Prostate gland (tissue), 2 donors: ENCODE measurements around the gene FLT1. TPM values are rescaled to one million over a fixed set of nuclear protein-coding genes. Genes with fewer than 3 reads are reported as not detected.

Source experiments
- DNase-seq: peaks from one replicate; pipeline ENCODE4 v3.0.0-alpha.2; 2019; ENCODE audit warnings: low spot score
- H3K27ac ChIP-seq, 2 donors: fragments of 200-600 bp; sonication (generic); 2 replicates each; pipeline ENCODE4 v1.5.1; 2017 to 2019
- H3K27me3 ChIP-seq: fragments of 200-600 bp; sonication (generic); replicated peaks from 2 replicates; pipeline ENCODE4 v1.5.1; 2019; ENCODE audit not compliant: insufficient read depth
- H3K36me3 ChIP-seq, 2 donors: fragments of 200-600 bp; sonication (generic); 1 replicate in 1 of 2; 2 replicates in 1 of 2; pipeline versions ENCODE4 v1.5.1 to v1.8.1; 2017 to 2019
- H3K4me1 ChIP-seq: fragments of 200-600 bp; sonication (generic); replicated peaks from 2 replicates; pipeline ENCODE4 v1.5.1; 2019
- H3K4me3 ChIP-seq, 2 donors: fragments of 200-600 bp; sonication (generic); 2 replicates each; pipeline ENCODE4 v1.5.1; 2017 to 2019
- H3K9me3 ChIP-seq: fragments of 200-600 bp; sonication (generic); 2 replicates; pipeline ENCODE4 v1.5.1; 2017
- CTCF ChIP-seq, 4 experiments: fragments of 200-600 bp in 2 of 4; fragments of 450-650 bp in 2 of 4; sonication (generic) in 2 of 4; IDR thresholded peaks; 1 replicate in 3 of 4; 2 replicates in 1 of 4; pipeline ENCODE4 v1.5.1; 2016 to 2019; ENCODE audit warnings: antibody characterized with exemption in 4 of 4, mild to moderate bottlenecking in 2 of 4, moderate library complexity in 2 of 4
- POLR2A ChIP-seq: fragments of 450-650 bp; IDR thresholded peaks from one replicate; pipeline ENCODE4 v1.6.1; 2016; ENCODE audit warnings: antibody characterized with exemption, mild to moderate bottlenecking
- POLR2AphosphoS5 ChIP-seq: sonication (generic); formaldehyde crosslinking; IDR thresholded peaks from one replicate; pipeline ENCODE4 v1.6.1; 2017; ENCODE audit warnings: antibody characterized with exemption
- WGBS: methylation state at CpG from one replicate; pipeline ENCODE4 v1.1.5; 2018; 5-methylcytosine and 5-hydroxymethylcytosine counted together
- intact Hi-C: fragments of 100-400 bp; cut with DNase I; formaldehyde crosslinking; loops from one replicate; pipeline ENCODE4 v1.14.2; 2022
- total RNA-seq, 2 donors: library from RNA; depleted of rRNA; stranded (reverse); fragments of >200 nt; gene quantifications; one replicate each; pipeline ENCODE4 v1.1.0, GENCODE V29; 2016

FLT1 gene
- total RNA-seq, 2 donors from 2014 or later, result 9.1 to 27.0 TPM

DNA sequence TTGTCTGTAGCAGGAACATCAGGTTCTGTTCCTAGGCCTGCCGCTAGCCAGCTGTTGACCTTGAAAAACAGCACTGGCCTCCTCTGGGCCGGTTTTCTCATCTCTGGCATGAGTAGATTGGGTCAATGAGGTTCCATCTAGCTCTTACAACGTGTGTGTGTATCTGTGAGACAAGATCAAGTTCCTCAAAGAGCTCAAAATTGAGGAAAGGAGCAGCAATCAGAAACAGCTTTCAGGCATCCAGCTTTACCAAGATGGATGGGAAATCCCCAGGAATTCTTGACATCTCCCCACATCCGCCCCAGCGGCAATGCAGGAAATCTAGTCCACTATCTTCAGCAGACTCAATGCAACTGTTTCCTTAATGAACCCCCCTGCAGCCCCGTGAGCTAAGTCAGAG, 4.9 kb downstream of the FLT1 start:
- 53% methylated on average over 6 of the region's 6 CpGs for WGBS
- H3K27ac ChIP-seq, result no peak overlapping the region
- no peak overlapping the region for H3K4me3 ChIP-seq
- TF ChIP-seq CTCF (IDR thresholded peaks at IDR 0.05) (no peak), POLR2AphosphoS5 (no peak), POLR2A (no peak)
- peaks cover 15% of the 10 kb centered on the region for H3K27me3 ChIP-seq
- DNase-seq, result no peak
- H3K9me3 ChIP-seq, result no peaks in the 10 kb centered on the region
- no peaks in the 10 kb centered on the region for H3K36me3 ChIP-seq
- intact Hi-C loops, result no loop called here
- no peaks in the 10 kb centered on the region for H3K4me1 ChIP-seq

- Histone ChIP-seq H3K9me3 (no peaks in the 10 kb centered on the region), H3K4me3 (no peak overlapping the region), H3K27me3 (peaks cover 9% of the 10 kb centered on the region), H3K4me1 (no peaks in the 10 kb centered on the region), H3K36me3 (no peaks in the 10 kb centered on the region), H3K27ac (no peak overlapping the region)
- DNase-seq, result no peak
- no peak for TF ChIP-seq CTCF (IDR thresholded peaks at IDR 0.05)
- TF ChIP-seq POLR2AphosphoS5, result no peak
- no peak for TF ChIP-seq POLR2A
- 31% methylated on average over 5 of the region's 5 CpGs for WGBS
- intact Hi-C loops, result no loop called here
Observed at GRCh38 chr13:28489524-28489931, 5.4 kb downstream of the FLT1 start.

DNA sequence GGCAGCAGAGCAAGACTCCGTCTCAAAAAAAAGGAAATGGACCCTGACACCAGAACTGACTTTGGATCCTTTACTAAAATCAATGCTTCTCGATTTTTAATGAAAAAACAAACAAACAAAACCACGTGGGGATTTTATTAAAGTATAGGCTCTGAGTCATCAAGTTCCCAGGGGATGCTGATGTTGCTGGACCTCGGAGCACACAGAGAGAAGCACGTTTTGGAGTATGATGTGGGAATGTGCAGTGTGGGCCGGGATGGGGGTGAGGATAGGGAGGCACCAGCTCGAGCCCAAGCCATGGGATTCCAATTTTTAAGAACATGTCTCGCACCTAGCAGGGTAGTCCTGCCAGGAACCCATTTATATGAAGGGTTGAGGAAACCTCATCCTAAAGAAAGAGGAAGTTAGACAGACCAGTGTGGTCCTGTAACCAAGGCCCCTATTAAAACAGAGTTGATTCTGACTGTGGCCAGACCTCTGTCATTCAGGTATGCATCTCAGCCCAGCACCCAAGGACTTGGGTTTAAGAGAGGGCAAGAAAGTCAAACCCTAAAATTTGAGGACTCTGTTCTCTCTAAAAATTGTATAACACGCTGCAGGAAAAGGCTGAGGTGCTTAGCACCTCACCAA, 6.4 kb downstream of the FLT1 start:
- no peak overlapping the region for H3K27ac ChIP-seq
- no peak for DNase-seq
- no peaks in the 10 kb centered on the region for H3K9me3 ChIP-seq
- intact Hi-C loops, result no loop called here
- no peaks in the 10 kb centered on the region for H3K27me3 ChIP-seq
- no peak for TF ChIP-seq POLR2A
- TF ChIP-seq CTCF (IDR thresholded peaks at IDR 0.05), result no peak
- TF ChIP-seq POLR2AphosphoS5, result no peak
- H3K4me1 ChIP-seq, result no peaks in the 10 kb centered on the region
- WGBS, result 75% methylated on average over 9 of the region's 9 CpGs
- no peak overlapping the region for H3K4me3 ChIP-seq
- no peaks in the 10 kb centered on the region for H3K36me3 ChIP-seq

DNA sequence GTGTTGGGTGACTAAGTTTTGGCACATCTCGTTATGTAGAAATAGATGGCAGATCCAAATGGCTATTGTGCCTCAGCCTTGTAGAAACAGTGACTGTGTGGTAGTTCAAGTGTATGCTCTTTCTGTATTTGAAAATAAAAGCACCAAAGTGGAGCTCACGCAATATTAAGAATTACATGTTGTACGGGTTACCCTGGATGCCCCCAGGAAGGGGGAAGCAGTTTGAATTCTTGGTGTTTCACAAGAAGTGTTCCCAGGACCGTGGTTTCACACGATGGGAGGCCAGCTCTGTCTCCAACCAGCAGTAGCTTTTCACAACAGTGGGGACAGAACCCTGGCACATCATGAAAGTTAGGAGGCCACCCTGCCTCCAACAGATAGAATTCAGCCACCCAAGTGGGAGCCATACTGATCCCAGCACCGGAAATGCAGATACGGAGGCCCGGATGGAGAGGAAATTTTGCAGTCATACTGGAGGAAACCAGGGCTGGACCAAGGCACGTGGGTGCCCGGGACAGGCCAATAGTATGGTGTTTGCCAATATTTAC, 8.9 kb downstream of the FLT1 start:
- no peak for DNase-seq
- H3K4me1 ChIP-seq, result no peaks in the 10 kb centered on the region
- no peaks in the 10 kb centered on the region for H3K9me3 ChIP-seq
- no peaks in the 10 kb centered on the region for H3K36me3 ChIP-seq
- no peak overlapping the region for H3K4me3 ChIP-seq
- TF ChIP-seq CTCF (IDR thresholded peaks at IDR 0.05) (no peak), POLR2AphosphoS5 (no peak), POLR2A (no peak)
- 78% methylated on average over 10 of the region's 10 CpGs for WGBS
- no peak overlapping the region for H3K27ac ChIP-seq
- intact Hi-C loops, result no loop called here
- no peaks in the 10 kb centered on the region for H3K27me3 ChIP-seq

GRCh38 chr13:28485551-28485950, 9.4 kb downstream of the FLT1 start:
- Histone ChIP-seq H3K9me3 (no peaks in the 10 kb centered on the region), H3K36me3 (no peaks in the 10 kb centered on the region), H3K27me3 (no peaks in the 10 kb centered on the region), H3K27ac (no peak overlapping the region), H3K4me3 (no peak overlapping the region), H3K4me1 (no peaks in the 10 kb centered on the region)
- no peak for TF ChIP-seq POLR2A
- no peak for TF ChIP-seq CTCF (IDR thresholded peaks at IDR 0.05)
- TF ChIP-seq POLR2AphosphoS5, result no peak
- intact Hi-C loops, result no loop called here
- DNase-seq, result no peak
- WGBS, result 89% methylated on average over 7 of the region's 7 CpGs
